Neural cell (in vitro differentiated cells): ENCODE data around the gene GJC3. TPM values are rescaled to one million over a fixed set of nuclear protein-coding genes. Genes with fewer than 3 reads are reported as not detected.

Experiments
- H2AFZ ChIP-seq: fragments of 200-600, 300-800 bp; sonication (generic), shearing (Covaris generic); 2 replicates; pipeline ENCODE4 v1.6.0; 2014; ENCODE audit warnings: low read depth, mild to moderate bottlenecking, antibody characterized with exemption, low read length, moderate library complexity
- H3F3A ChIP-seq: fragments of 200-600 bp; shearing (Covaris generic); 2 replicates; pipeline ENCODE4 v1.6.1; 2016; ENCODE audit warnings: mild to moderate bottlenecking, moderate library complexity, mixed read lengths, antibody characterized with exemption, low read length; ENCODE audit not compliant: insufficient read depth, poor library complexity, severe bottlenecking
- H3K27ac ChIP-seq: fragments of 200-600, 300-800 bp; sonication (generic), shearing (Covaris generic); 2 replicates; pipeline ENCODE4 v1.5.1; 2014; ENCODE audit warnings: mild to moderate bottlenecking, low read length, moderate library complexity
- H3K27me3 ChIP-seq: fragments of 300-800, 200-600 bp; sonication (generic), shearing (Covaris generic); 2 replicates; pipeline ENCODE4 v1.6.0; 2014; ENCODE audit warnings: mild to moderate bottlenecking, low read depth, low read length, moderate library complexity; ENCODE audit not compliant: insufficient read depth
- H3K36me3 ChIP-seq: fragments of 300-800, 200-600 bp; sonication (generic), shearing (Covaris generic); 2 replicates; pipeline ENCODE4 v1.5.1; 2014; ENCODE audit warnings: mild to moderate bottlenecking, antibody characterized with exemption, low read length, moderate library complexity; ENCODE audit not compliant: insufficient read depth
- H3K4me2 ChIP-seq: fragments of 300-800, 200-600 bp; sonication (generic), shearing (Covaris generic); 2 replicates; pipeline ENCODE4 v1.6.0; 2014; ENCODE audit warnings: mild to moderate bottlenecking, low read length
- H3K4me3 ChIP-seq: fragments of 300-800, 200-600 bp; sonication (generic), shearing (Covaris generic); 2 replicates; pipeline ENCODE4 v1.5.1; 2014; ENCODE audit warnings: mild to moderate bottlenecking, low read length, moderate library complexity
- H3K79me2 ChIP-seq: fragments of 200-600 bp; shearing (Covaris generic); replicated peaks from 2 replicates; pipeline ENCODE4 v1.6.0; 2014; ENCODE audit warnings: mild to moderate bottlenecking, low read length, moderate library complexity; ENCODE audit not compliant: insufficient read depth
- H3K9ac ChIP-seq: fragments of 300-800, 200-600 bp; sonication (generic), shearing (Covaris generic); 2 replicates; pipeline ENCODE4 v1.6.1; 2016; ENCODE audit warnings: mild to moderate bottlenecking, low read length, mixed read lengths
- H3K9me2 ChIP-seq: fragments of 200-600 bp; shearing (Covaris generic); 2 replicates; pipeline ENCODE4 v1.6.1; 2016; ENCODE audit warnings: mild to moderate bottlenecking, low read length, mixed read lengths; ENCODE audit not compliant: insufficient read depth
- H3K9me3 ChIP-seq: fragments of 200-600, 300-800 bp; sonication (generic), shearing (Covaris generic); 2 replicates; pipeline ENCODE4 v1.6.1; 2016; ENCODE audit warnings: mild to moderate bottlenecking, mixed run types, low read length, moderate library complexity, mixed read lengths
- H4K20me1 ChIP-seq: fragments of 200-600 bp; shearing (Covaris generic); 2 replicates; pipeline ENCODE4 v1.6.1; 2016; ENCODE audit warnings: mild to moderate bottlenecking, mixed run types; ENCODE audit not compliant: insufficient read depth
- CTCF ChIP-seq: fragments of 450-650 bp; IDR thresholded peaks from 2 replicates; pipeline ENCODE4 v1.5.1; 2014; ENCODE audit warnings: antibody characterized with exemption, mild to moderate bottlenecking, moderate library complexity; ENCODE audit not compliant: poor library complexity, severe bottlenecking
- EP300 ChIP-seq: fragments of 450-650 bp; conservative IDR thresholded peaks from 2 replicates; pipeline ENCODE4 v1.6.1; 2014; ENCODE audit warnings: antibody characterized with exemption, mild to moderate bottlenecking, moderate library complexity; ENCODE audit not compliant: poor library complexity, severe bottlenecking
- EZH2 ChIP-seq: fragments of 200-600, 300-800 bp; shearing (Covaris generic), sonication (generic); IDR thresholded peaks from 2 replicates; pipeline ENCODE4 v1.6.1; 2014; ENCODE audit warnings: antibody characterized with exemption, low read length, borderline replicate concordance, mild to moderate bottlenecking; ENCODE audit not compliant: insufficient read depth, poor library complexity, severe bottlenecking
- MXI1 ChIP-seq: fragments of 450-650 bp; conservative IDR thresholded peaks from 2 replicates; pipeline ENCODE4 v1.6.1; 2014; ENCODE audit warnings: antibody characterized with exemption, mild to moderate bottlenecking; ENCODE audit not compliant: poor library complexity, severe bottlenecking
- POLR2AphosphoS5 ChIP-seq: IDR thresholded peaks from 2 replicates; pipeline ENCODE4 v1.6.1; 2012
- RAD21 ChIP-seq: fragments of 450-650 bp; conservative IDR thresholded peaks from 2 replicates; pipeline ENCODE4 v1.6.1; 2014; ENCODE audit warnings: antibody characterized with exemption, mild to moderate bottlenecking, moderate library complexity
- REST ChIP-seq: IDR thresholded peaks from 2 replicates; pipeline ENCODE4 v1.6.1; 2012; ENCODE audit warnings: borderline replicate concordance
- SMC3 ChIP-seq: fragments of 450-650 bp; conservative IDR thresholded peaks from 2 replicates; pipeline ENCODE4 v1.6.1; 2014; ENCODE audit warnings: antibody characterized with exemption, mild to moderate bottlenecking, moderate library complexity; ENCODE audit not compliant: poor library complexity
- TAF1 ChIP-seq: IDR thresholded peaks from 2 replicates; pipeline ENCODE4 v1.6.1; 2012; ENCODE audit warnings: low read depth
- polyA minus RNA-seq: library from RNA; depleted of rRNA, polyadenylated mRNA; stranded (reverse); fragments of >200 nt; gene quantifications from 2 replicates; pipeline ENCODE4 v1.2.3, GENCODE V29; 2014
- polyA plus RNA-seq: library from polyadenylated mRNA; depleted of rRNA; stranded (reverse); fragments of >200 nt; gene quantifications from 2 replicates; pipeline ENCODE4 v1.2.3, GENCODE V29; 2014

GJC3 gene
- polyA plus RNA-seq: not detected in 2 replicates
- polyA minus RNA-seq: not detected in 2 replicates

- no peaks in the 10 kb centered on the region for H4K20me1 ChIP-seq
- no peaks in the 10 kb centered on the region for H3K36me3 ChIP-seq
- no peak within 1 kb of the TSS for H2AFZ ChIP-seq
- no peak within 1 kb of the TSS for H3K4me2 ChIP-seq
- no peak within 1 kb of the TSS for H3K4me3 ChIP-seq
- no peak within 1 kb of the TSS for H3K27ac ChIP-seq
- H3K27me3 ChIP-seq: no peaks in the 10 kb centered on the region
- no peak for TF ChIP-seq EZH2
- TF ChIP-seq POLR2AphosphoS5: no peak
- no peak for TF ChIP-seq REST
- TF ChIP-seq SMC3: no peak
- no peak for TF ChIP-seq MXI1
- no peak for TF ChIP-seq EP300
- no peak for TF ChIP-seq CTCF
- TF ChIP-seq RAD21: no peak
- no peak for TF ChIP-seq TAF1
- no peaks in the 10 kb centered on the region for H3F3A ChIP-seq
- H3K9me3 ChIP-seq: no peaks in the 10 kb centered on the region
- H3K9ac ChIP-seq: no peak within 1 kb of the TSS
- H3K9me2 ChIP-seq: no peaks in the 10 kb centered on the region
- H3K79me2 ChIP-seq: no peaks in the 10 kb centered on the region
These were observed at the start of gene GJC3 for GRCh38 chr7:99928994-99929729. Gene GJC3 (minus strand): TSS chr7:99929620. CDS start chr7:99929620, 0 bp downstream.

GRCh38 chr7:99976626-99977025, 47.2 kb upstream of the GJC3 start:
- H3K27me3 ChIP-seq: no peaks in the 10 kb centered on the region
- TF ChIP-seq REST: no peak
- TF ChIP-seq POLR2AphosphoS5: no peak
- TF ChIP-seq EZH2: no peak
- TF ChIP-seq MXI1: no peak
- no peak for TF ChIP-seq EP300
- no peak for TF ChIP-seq SMC3
- TF ChIP-seq TAF1: no peak
- no peaks in the 10 kb centered on the region for H3F3A ChIP-seq
- H3K27ac ChIP-seq: no peak overlapping the region
- H3K9me2 ChIP-seq: no peaks in the 10 kb centered on the region
- H3K36me3 ChIP-seq: no peaks in the 10 kb centered on the region
- no peaks in the 10 kb centered on the region for H3K9me3 ChIP-seq
- no peak overlapping the region for H3K4me3 ChIP-seq
- no peaks in the 10 kb centered on the region for H3K79me2 ChIP-seq
- H3K4me2 ChIP-seq: no peak overlapping the region
- H4K20me1 ChIP-seq: no peaks in the 10 kb centered on the region
- no peak overlapping the region for H3K9ac ChIP-seq
- H2AFZ ChIP-seq: no peak overlapping the region
